IPS-20b (cell line): ENCODE results near the gene IKZF3.
"Not testable (repeated sequence)": the region's sequence is repeated elsewhere in the genome, so short reads cannot be mapped to it uniquely, and the experiment has no call there.

Experiments
- H3K27ac ChIP-seq: one replicate; pipeline ENCODE4 v1.5.1; 2013; ENCODE audit warnings: low read length
- H3K27me3 ChIP-seq: 2 replicates; pipeline ENCODE4 v1.6.1; 2013; ENCODE audit warnings: mild to moderate bottlenecking, low read length, inconsistent platforms; ENCODE audit not compliant: insufficient read depth
- H3K36me3 ChIP-seq: 2 replicates; pipeline ENCODE4 v1.6.1; 2013; ENCODE audit warnings: low read depth, mild to moderate bottlenecking, inconsistent platforms, low read length, moderate library complexity; ENCODE audit not compliant: insufficient read depth
- H3K4me1 ChIP-seq: 2 replicates; pipeline ENCODE4 v1.6.1; 2013; ENCODE audit warnings: mild to moderate bottlenecking, control low read depth, inconsistent platforms, low read length, moderate library complexity; ENCODE audit not compliant: insufficient read depth
- H3K4me3 ChIP-seq: 2 replicates; pipeline ENCODE4 v1.5.1; 2013; ENCODE audit warnings: mild to moderate bottlenecking, low read length, inconsistent platforms
- H3K9ac ChIP-seq: 2 replicates; pipeline ENCODE4 v1.6.1; 2013; ENCODE audit warnings: low read depth, mild to moderate bottlenecking, inconsistent platforms, low read length, moderate library complexity
- H3K9me3 ChIP-seq: 2 replicates; pipeline ENCODE4 v1.6.1; 2013; ENCODE audit warnings: mild to moderate bottlenecking, low read depth, low read length, inconsistent platforms; ENCODE audit not compliant: insufficient read depth

The IKZF3 gene

GRCh38 chr17:39872751-39873150 lies 8.6 kb upstream of the IKZF3 start:
- peaks cover under 1% of the 10 kb centered on the region; the same call in 1 of the 2 replicates for H3K27me3 ChIP-seq
- H3K9me3 ChIP-seq, result no peaks in the 10 kb centered on the region
- no peaks in the 10 kb centered on the region for H3K36me3 ChIP-seq
- H3K9ac ChIP-seq, result no peak overlapping the region
- no peak overlapping the region for H3K4me3 ChIP-seq
- no peak overlapping the region for H3K27ac ChIP-seq
- H3K4me1 ChIP-seq, result no peaks in the 10 kb centered on the region

GRCh38 chr17:39871801-39872200 lies 7.7 kb upstream of the IKZF3 start:
- H3K9ac ChIP-seq, result no peak overlapping the region
- H3K27ac ChIP-seq, result no peak overlapping the region
- no peaks in the 10 kb centered on the region for H3K4me1 ChIP-seq
- no peaks in the 10 kb centered on the region for H3K36me3 ChIP-seq
- peaks cover 8% of the 10 kb centered on the region for H3K27me3 ChIP-seq
- H3K9me3 ChIP-seq, result no peaks in the 10 kb centered on the region
- H3K4me3 ChIP-seq, result no peak overlapping the region

GRCh38 chr17:39870776-39871175 lies 6.7 kb upstream of the IKZF3 start:
- Histone ChIP-seq H3K9ac (no peak overlapping the region), H3K4me1 (no peaks in the 10 kb centered on the region), H3K27ac (no peak overlapping the region), H3K9me3 (no peaks in the 10 kb centered on the region), H3K36me3 (no peaks in the 10 kb centered on the region), H3K4me3 (no peak overlapping the region), H3K27me3 (peaks cover 16% of the 10 kb centered on the region)

- Histone ChIP-seq H3K4me3 (no peak overlapping the region), H3K27ac (no peak overlapping the region), H3K9ac (no peak overlapping the region), H3K4me1 (peaks cover under 1% of the 10 kb centered on the region; the same call in 1 of the 2 replicates), H3K27me3 (peaks cover 38% of the 10 kb centered on the region), H3K36me3 (no peaks in the 10 kb centered on the region), H3K9me3 (no peaks in the 10 kb centered on the region)
Observed at GRCh38 chr17:39868554-39868942, 4.4 kb upstream of the IKZF3 start.

GRCh38 chr17:39867880-39868553 lies 3.9 kb upstream of the IKZF3 start, which contains the start of gene ZPBP2:
Gene ZPBP2, plus strand, starts transcription at chr17:39868202. Its CDS starts 153 bp downstream, at chr17:39868355.
- no peak within 1 kb of the TSS for H3K4me3 ChIP-seq
- H3K27ac ChIP-seq, result no peak within 1 kb of the TSS
- no peaks in the 10 kb centered on the region for H3K36me3 ChIP-seq
- H3K4me1 ChIP-seq, result peaks cover 3% of the 10 kb centered on the region; the same call in 1 of the 2 replicates
- H3K9me3 ChIP-seq, result no peaks in the 10 kb centered on the region
- no peak within 1 kb of the TSS for H3K9ac ChIP-seq
- peaks cover 43% of the 10 kb centered on the region for H3K27me3 ChIP-seq

- Histone ChIP-seq H3K9ac (no peak overlapping the region), H3K4me3 (no peak overlapping the region), H3K27me3 (peaks cover 50% of the 10 kb centered on the region)
Observed at GRCh38 chr17:39867084-39867879, 3.2 kb upstream of the IKZF3 start.

DNA sequence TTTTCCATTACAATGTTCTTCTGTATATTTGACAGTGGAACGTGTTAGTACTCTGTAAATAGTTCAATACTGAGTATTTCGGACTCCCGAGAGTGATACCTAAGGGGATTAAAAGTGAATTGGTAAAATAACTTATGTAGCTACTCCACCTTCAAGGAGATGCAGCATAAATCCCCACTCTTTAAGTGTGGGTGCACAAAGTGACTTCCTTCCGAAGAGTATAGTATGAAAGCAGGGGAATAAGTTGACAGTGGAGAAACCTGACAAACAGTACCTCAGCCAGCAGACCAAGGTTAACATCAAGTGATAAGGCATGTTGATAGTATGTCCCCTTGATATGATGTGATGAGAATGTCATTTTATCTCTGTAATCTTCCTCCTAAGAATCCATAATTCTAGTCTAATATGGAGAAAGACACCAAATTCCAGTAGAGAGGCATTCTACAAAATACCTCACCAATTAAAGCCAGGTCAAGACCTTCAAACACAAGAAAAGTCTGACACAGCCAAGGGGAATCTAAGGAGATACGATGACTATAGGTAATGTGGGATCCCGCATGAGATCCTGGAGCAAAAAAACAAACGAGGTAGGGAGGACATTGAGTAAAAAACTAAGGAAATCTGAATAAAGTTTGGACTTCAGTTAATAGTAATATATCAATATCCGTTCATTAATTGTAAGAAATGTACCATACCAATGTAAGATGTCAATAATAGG lies 2.1 kb upstream of the IKZF3 start:
- Histone ChIP-seq H3K27ac (no peak overlapping the region), H3K27me3 (peaks cover 61% of the 10 kb centered on the region), H3K9me3 (no peaks in the 10 kb centered on the region), H3K36me3 (no peaks in the 10 kb centered on the region), H3K4me1 (peaks cover 3% of the 10 kb centered on the region; the same call in 1 of the 2 replicates), H3K9ac (no peak overlapping the region), H3K4me3 (no peak overlapping the region)

More at GRCh38 chr17:39867084-39867879, 3.2 kb upstream of the IKZF3 start:
- Histone ChIP-seq H3K4me1 (peaks cover 3% of the 10 kb centered on the region; the same call in 1 of the 2 replicates), H3K36me3 (no peaks in the 10 kb centered on the region), H3K9me3 (no peaks in the 10 kb centered on the region), H3K27ac (no peak overlapping the region)

DNA sequence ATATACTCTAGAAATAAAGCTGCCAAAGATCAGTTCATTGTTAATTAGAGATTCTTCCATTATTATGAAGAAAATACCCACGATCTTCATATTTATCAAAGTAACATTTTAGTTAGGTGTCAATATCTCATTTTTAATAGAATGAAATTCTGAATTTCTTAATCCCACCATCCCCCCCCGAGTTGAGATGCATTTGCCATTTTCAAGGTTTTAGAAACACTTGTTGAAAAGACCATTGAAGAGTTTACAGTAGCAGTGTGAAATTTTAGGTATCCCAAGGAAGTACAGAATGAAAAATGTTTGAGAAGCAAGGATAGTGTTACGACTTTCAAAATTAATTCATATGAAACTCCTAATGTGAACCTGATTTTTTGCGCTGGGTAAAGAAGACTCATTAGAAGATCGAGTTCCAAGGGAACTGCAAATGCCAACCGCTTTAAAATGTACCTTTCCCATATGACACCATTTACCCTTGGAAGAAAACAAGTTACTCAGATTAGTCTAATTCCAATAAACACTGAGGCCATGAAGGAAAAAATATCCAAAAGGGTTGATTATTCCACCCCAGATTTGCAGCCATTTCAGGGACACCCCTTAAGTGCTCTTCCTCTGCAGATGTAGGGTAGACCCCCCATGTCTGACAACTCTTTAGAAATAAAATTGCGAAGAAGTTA lies 731 bp downstream of the IKZF3 start:
- Histone ChIP-seq H3K9ac (no peak overlapping the region), H3K36me3 (no peaks in the 10 kb centered on the region), H3K4me3 (no peak overlapping the region), H3K4me1 (peaks cover 3% of the 10 kb centered on the region; the same call in 1 of the 2 replicates), H3K27ac (no peak overlapping the region), H3K27me3 (peaks cover 65% of the 10 kb centered on the region), H3K9me3 (no peaks in the 10 kb centered on the region)

GRCh38 chr17:39861235-39861634 lies 2.9 kb downstream of the IKZF3 start:
- no peak overlapping the region for H3K27ac ChIP-seq
- peaks cover 54% of the 10 kb centered on the region for H3K27me3 ChIP-seq
- H3K9me3 ChIP-seq, result no peaks in the 10 kb centered on the region

GRCh38 chr17:39855911-39856649 lies 8.0 kb downstream of the IKZF3 start:
- not testable (repeated sequence) for H3K4me3 ChIP-seq, H3K9me3 ChIP-seq, H3K9ac ChIP-seq, H3K27me3 ChIP-seq, H3K4me1 ChIP-seq, H3K27ac ChIP-seq, H3K36me3 ChIP-seq

More at GRCh38 chr17:39861235-39861634, 2.9 kb downstream of the IKZF3 start:
- Histone ChIP-seq H3K4me1 (peaks cover 3% of the 10 kb centered on the region; the same call in 1 of the 2 replicates), H3K36me3 (no peaks in the 10 kb centered on the region), H3K9ac (no peak overlapping the region), H3K4me3 (no peak overlapping the region)
